ENCODE data around the gene GRM7. TPM values are rescaled to one million over a fixed set of nuclear protein-coding genes. Genes with fewer than 3 reads are reported as not detected.

GRM7 gene
- total RNA-seq, 1 experiment from 2014 or later, result not detected

DNA sequence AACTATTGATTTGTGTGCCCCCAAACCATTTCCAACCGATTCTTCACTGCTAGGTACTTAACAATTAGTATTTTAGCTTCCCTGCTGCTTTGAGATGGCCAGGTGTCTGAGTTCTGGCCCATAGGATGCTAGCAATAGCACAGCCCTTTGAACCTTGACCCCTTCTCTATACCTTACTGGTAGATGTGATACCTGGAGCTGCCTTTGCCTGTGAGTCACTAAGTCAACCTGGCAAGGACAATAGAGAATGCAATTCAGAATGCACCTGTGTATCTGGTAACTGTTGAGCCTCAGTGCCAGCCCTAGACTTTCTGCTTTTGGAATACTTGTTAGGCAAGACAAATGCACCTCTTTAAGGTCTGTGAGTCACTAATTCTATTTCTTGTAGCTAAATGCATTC, 467.4 kb downstream of the GRM7 start:
- no peak overlapping the region for H3K4me3 ChIP-seq (ENCODE audit: low read length)
- no peaks in the 10 kb centered on the region for H3K79me2 ChIP-seq (ENCODE audit: low read length)
- H3K9me3 ChIP-seq (ENCODE audit: low read length), result 0 out of 2 replicates have a peak, but pooled peaks cover 26% of the 10 kb centered on the region
- no peak for DNase-seq
- H3K27me3 ChIP-seq (ENCODE audit: low read length), result no peaks in the 10 kb centered on the region
- no TSS peak for BruUV-seq (replicated peaks)
- no peaks in the 10 kb centered on the region for H3K36me3 ChIP-seq (ENCODE audit: low read depth, low read length)
- ATAC-seq, result no peak
- CTCF ChIA-PET, result no interaction called here
- no peak overlapping the region for H3K27ac ChIP-seq (ENCODE audit: low read length)
- H3K4me1 ChIP-seq (ENCODE audit: insufficient read depth, low read length), result no peaks in the 10 kb centered on the region
- intact Hi-C loops (cut with micrococcal nuclease), result no loop called here
- no peak overlapping the region for H3K4me2 ChIP-seq (ENCODE audit: low read length)
- H2AFZ ChIP-seq (ENCODE audit: low read length), result no peak overlapping the region
- no peaks in the 10 kb centered on the region for H3F3A ChIP-seq (ENCODE audit: low read length, unreplicated experiment)
- no peaks in the 10 kb centered on the region for H3K9me2 ChIP-seq (replicated peaks; ENCODE audit: low read length)
- no peaks in the 10 kb centered on the region for H4K20me1 ChIP-seq (ENCODE audit: low read length)
- TF ChIP-seq EZH2phosphoT487 (IDR thresholded peaks at IDR 0.05; ENCODE audit: borderline replicate concordance, low read length), result no peak
- TF ChIP-seq, protein P1, sequence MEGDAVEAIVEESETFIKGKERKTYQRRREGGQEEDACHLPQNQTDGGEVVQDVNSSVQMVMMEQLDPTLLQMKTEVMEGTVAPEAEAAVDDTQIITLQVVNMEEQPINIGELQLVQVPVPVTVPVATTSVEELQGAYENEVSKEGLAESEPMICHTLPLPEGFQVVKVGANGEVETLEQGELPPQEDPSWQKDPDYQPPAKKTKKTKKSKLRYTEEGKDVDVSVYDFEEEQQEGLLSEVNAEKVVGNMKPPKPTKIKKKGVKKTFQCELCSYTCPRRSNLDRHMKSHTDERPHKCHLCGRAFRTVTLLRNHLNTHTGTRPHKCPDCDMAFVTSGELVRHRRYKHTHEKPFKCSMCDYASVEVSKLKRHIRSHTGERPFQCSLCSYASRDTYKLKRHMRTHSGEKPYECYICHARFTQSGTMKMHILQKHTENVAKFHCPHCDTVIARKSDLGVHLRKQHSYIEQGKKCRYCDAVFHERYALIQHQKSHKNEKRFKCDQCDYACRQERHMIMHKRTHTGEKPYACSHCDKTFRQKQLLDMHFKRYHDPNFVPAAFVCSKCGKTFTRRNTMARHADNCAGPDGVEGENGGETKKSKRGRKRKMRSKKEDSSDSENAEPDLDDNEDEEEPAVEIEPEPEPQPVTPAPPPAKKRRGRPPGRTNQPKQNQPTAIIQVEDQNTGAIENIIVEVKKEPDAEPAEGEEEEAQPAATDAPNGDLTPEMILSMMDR (conservative IDR thresholded peaks at IDR 0.05; ENCODE audit: low read depth, low read length), result no peak
- no peak for TF ChIP-seq EZH2 (IDR thresholded peaks at IDR 0.05; ENCODE audit: low read length, unreplicated experiment)
- H3K9ac ChIP-seq (ENCODE audit: low read length), result no peak overlapping the region
- POLR2A ChIA-PET (ENCODE audit: unreplicated experiment), result no interaction called here

DNA sequence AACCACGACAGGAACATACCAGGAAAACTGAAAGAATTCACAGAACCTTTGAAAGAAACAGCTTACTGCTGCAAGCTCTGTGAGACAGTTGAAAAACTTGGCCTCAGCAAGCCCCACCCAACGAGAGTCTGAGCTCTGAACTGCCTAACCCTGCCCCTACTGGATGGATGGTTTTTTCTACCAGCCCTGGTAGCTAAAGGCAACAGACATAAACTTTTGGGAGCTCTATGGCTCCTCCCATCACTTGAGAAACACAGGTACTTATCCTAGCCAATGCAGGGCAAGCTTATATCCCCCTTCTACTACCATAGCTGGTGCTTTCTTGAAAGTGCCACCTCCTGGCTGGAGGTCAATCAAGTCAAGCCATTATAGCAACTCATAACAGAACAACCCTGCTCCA, 471.8 kb downstream of the GRM7 start:
- POLR2A ChIA-PET (ENCODE audit: unreplicated experiment), result no interaction called here
- no peak for DNase-seq
- Histone ChIP-seq H4K20me1 (ENCODE audit: low read length) (no peaks in the 10 kb centered on the region), H2AFZ (ENCODE audit: low read length) (no peak overlapping the region), H3K4me2 (ENCODE audit: low read length) (no peak overlapping the region), H3K9me3 (ENCODE audit: low read length) (0 out of 2 replicates have a peak, but pooled peaks cover 9% of the 10 kb centered on the region), H3K36me3 (ENCODE audit: low read depth, low read length) (no peaks in the 10 kb centered on the region), H3K27me3 (ENCODE audit: low read length) (no peaks in the 10 kb centered on the region), H3K27ac (ENCODE audit: low read length) (no peak overlapping the region), H3K4me3 (ENCODE audit: low read length) (no peak overlapping the region), H3K4me1 (ENCODE audit: insufficient read depth, low read length) (no peaks in the 10 kb centered on the region), H3K9me2 (replicated peaks; ENCODE audit: low read length) (no peaks in the 10 kb centered on the region), H3K79me2 (ENCODE audit: low read length) (no peaks in the 10 kb centered on the region), H3K9ac (ENCODE audit: low read length) (no peak overlapping the region), H3F3A (ENCODE audit: low read length, unreplicated experiment) (no peaks in the 10 kb centered on the region)
- ATAC-seq, result no peak
- CTCF ChIA-PET, result no interaction called here
- intact Hi-C loops (cut with micrococcal nuclease), result no loop called here
- no TSS peak for BruUV-seq (replicated peaks)
- TF ChIP-seq, protein P1 (conservative IDR thresholded peaks at IDR 0.05; ENCODE audit: low read depth, low read length), result no peak
- TF ChIP-seq EZH2phosphoT487 (IDR thresholded peaks at IDR 0.05; ENCODE audit: borderline replicate concordance, low read length), result no peak
- TF ChIP-seq EZH2 (IDR thresholded peaks at IDR 0.05; ENCODE audit: low read length, unreplicated experiment), result no peak

DNA sequence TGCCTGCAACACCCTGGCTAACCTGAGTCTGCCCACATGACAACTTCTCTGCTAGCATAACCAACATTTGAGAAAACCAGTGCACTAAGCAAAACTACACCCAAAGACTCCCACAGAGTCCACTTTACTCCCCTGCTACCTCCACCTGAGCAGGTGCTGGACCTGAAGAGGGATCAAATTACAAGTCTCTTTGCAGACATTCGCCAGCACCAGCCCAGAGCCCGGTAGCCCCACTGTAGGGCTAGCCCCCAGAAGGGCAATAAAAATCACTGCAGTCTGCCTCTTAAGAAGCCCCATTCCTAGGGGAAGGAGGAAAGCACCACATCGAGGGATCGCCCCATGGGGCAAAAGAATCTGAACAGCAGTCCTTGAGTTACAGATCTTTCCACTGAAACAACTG, 472.2 kb downstream of the GRM7 start:
- ATAC-seq, result no peak
- Histone ChIP-seq H3K79me2 (ENCODE audit: low read length) (no peaks in the 10 kb centered on the region), H4K20me1 (ENCODE audit: low read length) (no peaks in the 10 kb centered on the region), H3K9me2 (replicated peaks; ENCODE audit: low read length) (no peaks in the 10 kb centered on the region), H3K36me3 (ENCODE audit: low read depth, low read length) (no peaks in the 10 kb centered on the region), H3K4me2 (ENCODE audit: low read length) (no peak overlapping the region), H3K4me1 (ENCODE audit: insufficient read depth, low read length) (no peaks in the 10 kb centered on the region), H3K4me3 (ENCODE audit: low read length) (no peak overlapping the region), H3K9ac (ENCODE audit: low read length) (no peak overlapping the region), H3K27me3 (ENCODE audit: low read length) (no peaks in the 10 kb centered on the region), H3F3A (ENCODE audit: low read length, unreplicated experiment) (no peaks in the 10 kb centered on the region), H3K27ac (ENCODE audit: low read length) (no peak overlapping the region), H3K9me3 (ENCODE audit: low read length) (0 out of 2 replicates have a peak, but pooled peaks cover 9% of the 10 kb centered on the region), H2AFZ (ENCODE audit: low read length) (no peak overlapping the region)
- no peak for DNase-seq
- TF ChIP-seq EZH2 (IDR thresholded peaks at IDR 0.05; ENCODE audit: low read length, unreplicated experiment) (no peak), EZH2phosphoT487 (IDR thresholded peaks at IDR 0.05; ENCODE audit: borderline replicate concordance, low read length) (no peak)
- TF ChIP-seq, protein P1 (conservative IDR thresholded peaks at IDR 0.05; ENCODE audit: low read depth, low read length), result no peak
- no TSS peak for BruUV-seq (replicated peaks)
- ChIA-PET CTCF (no interaction called here), POLR2A (ENCODE audit: unreplicated experiment) (no interaction called here)
- intact Hi-C loops (cut with micrococcal nuclease), result no loop called here

Measured in PC-3 (cell line).